Keratinocyte (primary cell): ENCODE data around the gene GLG1. TPM values are rescaled to one million over a fixed set of nuclear protein-coding genes. Genes with fewer than 3 reads are reported as not detected.
A peak's percentile ranks its signal among the peaks of the same experiment; 100 is the strongest.

ENCODE experiments used
- DNase-seq: peaks from one replicate; pipeline ENCODE4 v3.0.0-alpha.2; 2011; ENCODE audit warnings: low read depth, missing footprints, low spot score
- FAIRE-seq: peaks from 2 replicates; lab custom pipeline; 2011; peaks lifted over from hg19 to GRCh38; lab: Jason Lieb, UNC
- H2AFZ ChIP-seq: 2 replicates; pipeline ENCODE4 v1.6.0; 2012; ENCODE audit warnings: low read length, control low read depth, inconsistent platforms; ENCODE audit not compliant: control insufficient read depth
- H3K27ac ChIP-seq: 2 replicates; pipeline ENCODE4 v1.5.1; 2011; ENCODE audit warnings: low read length; ENCODE audit not compliant: control insufficient read depth, insufficient read depth
- H3K27me3 ChIP-seq: 3 replicates; pipeline ENCODE4 v1.6.0; 2011; ENCODE audit warnings: low read length; ENCODE audit not compliant: control insufficient read depth, insufficient read depth; ENCODE audit errors: extremely low read depth
- H3K36me3 ChIP-seq, 2 experiments: 2 replicates in 1 of 2; 3 replicates in 1 of 2; pipeline ENCODE4 v1.5.1; 2011; ENCODE audit warnings: low read length in 2 of 2, mild to moderate bottlenecking in 1 of 2; ENCODE audit not compliant: control insufficient read depth in 2 of 2, insufficient read depth in 2 of 2; ENCODE audit errors: extremely low read depth in 1 of 2
- H3K4me1 ChIP-seq: 3 replicates; pipeline ENCODE4 v1.5.1; 2011; ENCODE audit warnings: low read length; ENCODE audit not compliant: control insufficient read depth, insufficient read depth; ENCODE audit errors: extremely low read depth
- H3K4me2 ChIP-seq: 3 replicates; pipeline ENCODE4 v1.6.0; 2011; ENCODE audit warnings: low read depth, low read length; ENCODE audit not compliant: control insufficient read depth, insufficient read depth; ENCODE audit errors: extremely low read depth
- H3K4me3 ChIP-seq, 3 experiments: fragments of 200-600 bp in 1 of 3; sonication (generic) in 1 of 3; 2 replicates in 2 of 3; 3 replicates in 1 of 3; pipeline ENCODE4 v1.5.1; 2011 to 2016; ENCODE audit warnings: low read length in 3 of 3, mild to moderate bottlenecking in 3 of 3, control low read depth in 2 of 3, inconsistent platforms in 1 of 3, low read depth in 1 of 3, mixed read lengths in 1 of 3, mixed run types in 1 of 3, moderate library complexity in 1 of 3; ENCODE audit not compliant: control insufficient read depth in 2 of 3, insufficient read depth in 2 of 3; ENCODE audit errors: extremely low read depth in 1 of 3
- H3K79me2 ChIP-seq: 2 replicates; pipeline ENCODE4 v1.6.0; 2012; ENCODE audit warnings: low read length; ENCODE audit not compliant: control insufficient read depth, insufficient read depth
- H3K9ac ChIP-seq: 3 replicates; pipeline ENCODE4 v1.6.0; 2011; ENCODE audit warnings: low read length; ENCODE audit not compliant: control insufficient read depth, insufficient read depth; ENCODE audit errors: extremely low read depth
- H3K9me1 ChIP-seq: 3 replicates; pipeline ENCODE4 v1.6.0; 2011; ENCODE audit warnings: low read length; ENCODE audit not compliant: control insufficient read depth, insufficient read depth; ENCODE audit errors: extremely low read depth
- H3K9me3 ChIP-seq: 2 replicates; pipeline ENCODE4 v1.5.1; 2012; ENCODE audit warnings: low read depth, low read length; ENCODE audit not compliant: control insufficient read depth
- H4K20me1 ChIP-seq: 3 replicates; pipeline ENCODE4 v1.6.0; 2011; ENCODE audit warnings: low read length; ENCODE audit not compliant: control insufficient read depth, insufficient read depth; ENCODE audit errors: extremely low read depth
- EZH2 ChIP-seq: IDR thresholded peaks from one replicate; pipeline ENCODE4 v1.6.1; 2012; ENCODE audit warnings: inconsistent platforms, mild to moderate bottlenecking, low read length, moderate library complexity
- dilution Hi-C: fragments of 300-500 bp; cut with MboI; formaldehyde crosslinking; loops from one replicate; pipeline ENCODE4 v1.7.0; 2020; ENCODE audit warnings: low sequenced_read_pairs; ENCODE audit not compliant: extremely low pct_ligation_motif_present
- polyA plus RNA-seq, 5 experiments: library from polyadenylated mRNA; depleted of rRNA in 3 of 5; stranded (reverse) in 3 of 5; stranded (forward) in 1 of 5; unstranded in 1 of 5; fragments of >200 nt; gene quantifications; 1 replicate in 1 of 5; 2 replicates in 3 of 5; 3 replicates in 1 of 5; pipeline versions ENCODE4 v1.2.1 to v1.2.3, GENCODE V29; 2011 to 2012; ENCODE audit warnings: missing spikeins in 2 of 5, low read depth in 1 of 5, low replicate concordance in 1 of 5
- TF ChIP-seq, protein P1 (sequence below), 3 experiments: IDR thresholded peaks in 1 of 3; conservative IDR thresholded peaks in 1 of 3; optimal IDR thresholded peaks in 1 of 3; 2 replicates in 2 of 3; 3 replicates in 1 of 3; pipeline versions ENCODE3 to v1.5.1; 2011; ENCODE audit warnings: low read length in 3 of 3, mild to moderate bottlenecking in 3 of 3, moderate library complexity in 2 of 3, control low read depth in 1 of 3, inconsistent platforms in 1 of 3; ENCODE audit not compliant: insufficient read depth in 2 of 3; ENCODE audit errors: extremely low read depth in 1 of 3

GLG1 gene
- polyA plus RNA-seq, 1 donor (not counting 4 experiments of a cell fraction or from before 2014, with no cell fraction given): 63.6 TPM

DNA sequence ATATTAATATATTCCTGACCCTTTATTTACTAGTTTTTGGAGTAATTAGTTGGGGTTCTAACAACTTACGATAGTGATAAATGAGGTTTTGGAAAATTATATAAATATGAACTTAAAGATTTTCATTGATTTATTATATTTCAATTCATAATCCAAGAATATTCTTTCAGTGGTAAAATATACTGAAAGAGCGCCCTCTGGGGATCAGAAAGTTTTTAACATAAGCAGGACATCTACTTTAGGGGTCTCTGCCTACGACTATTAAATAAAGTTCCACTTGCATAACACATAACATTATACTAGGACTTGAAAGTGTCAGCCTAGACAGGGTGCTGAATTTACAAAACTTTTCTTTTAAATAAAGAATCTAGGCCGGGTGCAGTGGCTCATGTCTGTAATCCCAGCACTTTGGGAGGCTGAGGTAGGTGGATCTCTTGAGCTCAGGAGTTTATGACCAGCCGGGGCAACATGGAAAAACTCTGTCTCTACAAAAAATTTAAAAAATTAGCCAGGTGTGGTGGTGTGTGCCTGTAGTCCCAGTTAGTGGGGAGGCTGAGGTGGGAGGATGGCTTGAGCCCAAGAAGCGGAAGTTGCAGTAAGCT is 44.2 kb upstream of the GLG1 start:
- dilution Hi-C loops: no loop called here
- no peak for FAIRE-seq
- H3K4me2 ChIP-seq: no peak overlapping the region
- peaks cover 13% of the 10 kb centered on the region for H3K4me1 ChIP-seq
- no peak overlapping the region for H3K27ac ChIP-seq
- H3K9ac ChIP-seq: no peak overlapping the region
- no peaks in the 10 kb centered on the region for H3K9me3 ChIP-seq
- no peak overlapping the region for H3K4me3 ChIP-seq
- DNase-seq: no peak
- H2AFZ ChIP-seq: no peak overlapping the region
- TF ChIP-seq, protein P1, sequence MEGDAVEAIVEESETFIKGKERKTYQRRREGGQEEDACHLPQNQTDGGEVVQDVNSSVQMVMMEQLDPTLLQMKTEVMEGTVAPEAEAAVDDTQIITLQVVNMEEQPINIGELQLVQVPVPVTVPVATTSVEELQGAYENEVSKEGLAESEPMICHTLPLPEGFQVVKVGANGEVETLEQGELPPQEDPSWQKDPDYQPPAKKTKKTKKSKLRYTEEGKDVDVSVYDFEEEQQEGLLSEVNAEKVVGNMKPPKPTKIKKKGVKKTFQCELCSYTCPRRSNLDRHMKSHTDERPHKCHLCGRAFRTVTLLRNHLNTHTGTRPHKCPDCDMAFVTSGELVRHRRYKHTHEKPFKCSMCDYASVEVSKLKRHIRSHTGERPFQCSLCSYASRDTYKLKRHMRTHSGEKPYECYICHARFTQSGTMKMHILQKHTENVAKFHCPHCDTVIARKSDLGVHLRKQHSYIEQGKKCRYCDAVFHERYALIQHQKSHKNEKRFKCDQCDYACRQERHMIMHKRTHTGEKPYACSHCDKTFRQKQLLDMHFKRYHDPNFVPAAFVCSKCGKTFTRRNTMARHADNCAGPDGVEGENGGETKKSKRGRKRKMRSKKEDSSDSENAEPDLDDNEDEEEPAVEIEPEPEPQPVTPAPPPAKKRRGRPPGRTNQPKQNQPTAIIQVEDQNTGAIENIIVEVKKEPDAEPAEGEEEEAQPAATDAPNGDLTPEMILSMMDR (optimal IDR thresholded peaks at IDR 0.05 in 1 of 3, IDR thresholded peaks at IDR 0.05 in 1 of 3, conservative IDR thresholded peaks at IDR 0.05 in 1 of 3; ENCODE audit: extremely low read depth in 1 of 3, insufficient read depth in 2 of 3, low read length in 3 of 3): peak in 2 of 3 experiments; percentile 25 to 33
- no peak for TF ChIP-seq EZH2
- peaks cover 7% of the 10 kb centered on the region for H4K20me1 ChIP-seq
- peaks cover 16% of the 10 kb centered on the region in 2 experiments for H3K36me3 ChIP-seq
- no peaks in the 10 kb centered on the region for H3K27me3 ChIP-seq
- peaks cover 56% of the 10 kb centered on the region for H3K79me2 ChIP-seq
- H3K9me1 ChIP-seq: peaks cover 2% of the 10 kb centered on the region

DNA sequence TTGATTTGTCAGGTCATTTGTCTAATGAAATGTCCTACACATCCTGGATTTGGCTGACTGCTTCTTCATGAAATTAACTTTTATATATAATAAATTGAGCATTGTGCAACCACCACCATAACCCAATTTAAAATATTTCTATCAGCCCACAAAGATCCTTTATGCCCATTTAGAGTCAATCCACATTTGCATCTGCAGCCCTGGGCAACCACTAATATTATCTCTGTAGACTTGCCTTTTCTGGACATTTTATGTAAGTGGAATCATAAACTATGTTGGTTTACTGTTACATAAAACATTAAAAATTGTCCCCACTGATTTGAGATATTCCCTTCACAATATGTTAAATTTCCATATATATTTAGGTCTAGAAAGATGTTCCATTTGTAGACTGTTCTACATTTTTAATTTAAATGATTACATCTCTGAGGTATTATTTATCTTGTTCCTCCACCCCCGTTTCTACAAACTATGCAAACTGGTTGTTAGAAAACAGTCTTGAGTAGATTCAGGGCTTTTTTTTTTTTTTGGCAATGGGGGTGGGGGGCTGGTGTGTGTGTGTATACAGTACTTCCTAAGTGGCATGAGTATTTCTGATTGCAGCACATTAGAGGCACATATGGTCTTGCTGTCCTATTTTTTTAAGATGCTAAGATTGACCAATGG is 43.1 kb upstream of the GLG1 start:
- peaks cover 18 to 19% of the 10 kb centered on the region in 2 experiments for H3K36me3 ChIP-seq
- no peak for FAIRE-seq

More for the DNA sequence above, 43.1 kb upstream of the GLG1 start:
- H3K9ac ChIP-seq: no peak overlapping the region
- no peak for TF ChIP-seq EZH2
- TF ChIP-seq, protein P1 (optimal IDR thresholded peaks at IDR 0.05 in 1 of 3, IDR thresholded peaks at IDR 0.05 in 1 of 3, conservative IDR thresholded peaks at IDR 0.05 in 1 of 3; ENCODE audit: extremely low read depth in 1 of 3, insufficient read depth in 2 of 3, low read length in 3 of 3): no peak
- no peaks in the 10 kb centered on the region for H3K27me3 ChIP-seq
- peaks cover 2% of the 10 kb centered on the region for H3K9me1 ChIP-seq
- H3K79me2 ChIP-seq: peaks cover 46% of the 10 kb centered on the region
- dilution Hi-C loops: no loop called here
- no peak for DNase-seq
- H4K20me1 ChIP-seq: peaks cover 7% of the 10 kb centered on the region
- no peak overlapping the region for H3K4me2 ChIP-seq
- no peak overlapping the region for H3K27ac ChIP-seq
- no peaks in the 10 kb centered on the region for H3K9me3 ChIP-seq
- H3K4me3 ChIP-seq: no peak overlapping the region
- H3K4me1 ChIP-seq: peaks cover 13% of the 10 kb centered on the region
- H2AFZ ChIP-seq: no peak overlapping the region
